Activated T-cell treated with anti-CD3 and anti-CD28 coated beads, Interleukin-2, amount 50 U/mL, for 72 hours (primary cell): ENCODE measurements around the gene GJC2. TPM values are rescaled to one million over a fixed set of nuclear protein-coding genes. Genes with fewer than 3 reads are reported as not detected.
A peak's percentile ranks its signal among the peaks of the same experiment; 100 is the strongest.

ENCODE experiments used
- ATAC-seq, 2 donors: fragments of 150-1000 bp; cut with Tn5 transposase; replicated peaks in 1 of 2; 2 replicates each; pipeline ENCODE4 v1.10.0; 2021; ENCODE audit warnings: moderate library complexity in 2 of 2, mild to moderate bottlenecking in 1 of 2
- DNase-seq, 2 donors: peaks; one replicate each; pipeline ENCODE4 v3.0.0; 2021 to 2022; ENCODE audit warnings: mixed read lengths in 1 of 2
- H3K27ac Mint-ChIP-seq: one replicate; pipeline ENCODE4 v1.8.0; 2022; ENCODE audit warnings: mild to moderate bottlenecking, moderate library complexity, mixed read lengths
- H3K27me3 Mint-ChIP-seq: one replicate; pipeline ENCODE4 v1.8.0; 2022; ENCODE audit warnings: low read depth, mixed read lengths
- H3K36me3 Mint-ChIP-seq, 2 donors: one replicate each; pipeline ENCODE4 v1.8.0; 2022; ENCODE audit warnings: mixed read lengths in 2 of 2, mild to moderate bottlenecking in 1 of 2; ENCODE audit not compliant: insufficient read depth in 2 of 2
- H3K4me1 Mint-ChIP-seq: one replicate; pipeline ENCODE4 v1.8.0; 2022; ENCODE audit warnings: low read depth, mixed read lengths
- H3K4me3 Mint-ChIP-seq, 2 donors: one replicate each; pipeline ENCODE4 v1.8.0; 2022; ENCODE audit warnings: mild to moderate bottlenecking in 2 of 2, mixed read lengths in 2 of 2, moderate library complexity in 2 of 2
- H3K9me3 Mint-ChIP-seq, 2 donors: one replicate each; pipeline ENCODE4 v1.8.0; 2022; ENCODE audit warnings: mixed read lengths in 2 of 2
- total RNA-seq, 2 donors: library from RNA; stranded (reverse); gene quantifications; one replicate each; pipeline ENCODE4 v1.2.3, GENCODE V29; 2022

The GJC2 gene
- total RNA-seq, 2 donors from 2014 or later = 0.77 to 0.93 TPM

GRCh38 chr1:228120857-228121489, 28.8 kb upstream of the GJC2 start:
- ATAC-seq (peak; percentile 51 to 56), DNase-seq (no peak)
- H3K9me3 Mint-ChIP-seq = peaks cover 3 to 4% of the 10 kb centered on the region in 2 donors
- H3K4me3 Mint-ChIP-seq = peak overlapping the region; percentile 51 to 63
- peaks cover 7% of the 10 kb centered on the region for H3K27me3 Mint-ChIP-seq
- H3K4me1 Mint-ChIP-seq = peaks cover 14% of the 10 kb centered on the region
- H3K27ac Mint-ChIP-seq = no peak overlapping the region
- peaks cover 0 to 5% of the 10 kb centered on the region in 2 donors for H3K36me3 Mint-ChIP-seq

GRCh38 chr1:228122921-228123441, 26.7 kb upstream of the GJC2 start:
- Mint-ChIP-seq H3K36me3 (peaks cover 0 to 2% of the 10 kb centered on the region in 2 donors), H3K4me1 (peaks cover 14% of the 10 kb centered on the region), H3K27me3 (peaks cover 13% of the 10 kb centered on the region), H3K27ac (no peak overlapping the region), H3K9me3 (peaks cover 2% of the 10 kb centered on the region in 2 donors), H3K4me3 (no peak overlapping the region)
- ATAC-seq (no peak), DNase-seq (no peak)

- ATAC-seq = no peak
- Mint-ChIP-seq H3K9me3 (no peaks in the 10 kb centered on the region), H3K4me1 (peaks cover 14% of the 10 kb centered on the region), H3K27me3 (peaks cover 13% of the 10 kb centered on the region), H3K36me3 (no peaks in the 10 kb centered on the region), H3K27ac (no peak overlapping the region), H3K4me3 (no peak overlapping the region)
- no peak for DNase-seq
Observed at GRCh38 chr1:228123505-228123904, 26.2 kb upstream of the GJC2 start.

GRCh38 chr1:228125185-228125584, 24.5 kb upstream of the GJC2 start:
- Mint-ChIP-seq H3K9me3 (no peaks in the 10 kb centered on the region), H3K36me3 (no peaks in the 10 kb centered on the region), H3K27me3 (peaks cover 13% of the 10 kb centered on the region), H3K4me1 (peaks cover 9% of the 10 kb centered on the region), H3K27ac (no peak overlapping the region), H3K4me3 (no peak overlapping the region)
- DNase-seq = no peak
- ATAC-seq = no peak

GRCh38 chr1:228131766-228132165, 18.0 kb upstream of the GJC2 start:
- ATAC-seq (no peak), DNase-seq (no peak)
- H3K36me3 Mint-ChIP-seq = no peaks in the 10 kb centered on the region
- H3K9me3 Mint-ChIP-seq = no peaks in the 10 kb centered on the region
- peaks cover 11% of the 10 kb centered on the region for H3K4me1 Mint-ChIP-seq
- peaks cover 18% of the 10 kb centered on the region for H3K27me3 Mint-ChIP-seq
- no peak overlapping the region for H3K4me3 Mint-ChIP-seq
- no peak overlapping the region for H3K27ac Mint-ChIP-seq

GRCh38 chr1:228134591-228134990, 15.1 kb upstream of the GJC2 start:
- no peak for DNase-seq
- peaks cover 18% of the 10 kb centered on the region for H3K27me3 Mint-ChIP-seq
- H3K4me1 Mint-ChIP-seq = peaks cover 11% of the 10 kb centered on the region
- no peak overlapping the region for H3K27ac Mint-ChIP-seq
- no peak for ATAC-seq
- H3K9me3 Mint-ChIP-seq = no peaks in the 10 kb centered on the region
- H3K36me3 Mint-ChIP-seq = no peaks in the 10 kb centered on the region
- no peak overlapping the region for H3K4me3 Mint-ChIP-seq

- Mint-ChIP-seq H3K27ac (no peak overlapping the region), H3K27me3 (peaks cover 18% of the 10 kb centered on the region), H3K36me3 (peaks cover 3% of the 10 kb centered on the region in 2 donors), H3K4me1 (peaks cover 10% of the 10 kb centered on the region), H3K9me3 (no peaks in the 10 kb centered on the region), H3K4me3 (no peak overlapping the region)
- ATAC-seq = no peak
- DNase-seq = no peak
Observed at GRCh38 chr1:228136901-228137300, 12.8 kb upstream of the GJC2 start.

GRCh38 chr1:228139406-228139930, 10.3 kb upstream of the GJC2 start:
- Mint-ChIP-seq H3K27ac (peak overlapping the region; percentile 84), H3K9me3 (no peaks in the 10 kb centered on the region), H3K36me3 (peaks cover 3% of the 10 kb centered on the region in 2 donors), H3K4me3 (peak overlapping the region; percentile 98 to 100), H3K4me1 (peaks cover 35% of the 10 kb centered on the region), H3K27me3 (peaks cover 18% of the 10 kb centered on the region)
- ATAC-seq = no peak
- no peak for DNase-seq

- peak; percentile 100 for DNase-seq
- ATAC-seq = peak; percentile 91 to 92
- Mint-ChIP-seq H3K4me1 (peaks cover 35% of the 10 kb centered on the region), H3K36me3 (peaks cover 3% of the 10 kb centered on the region in 2 donors), H3K4me3 (peak within 1 kb of the TSS; percentile 98 to 100), H3K9me3 (no peaks in the 10 kb centered on the region), H3K27ac (peak within 1 kb of the TSS; percentile 97), H3K27me3 (peaks cover 18% of the 10 kb centered on the region)
Observed at GRCh38 chr1:228139931-228140723, 9.6 kb upstream of the GJC2 start, which contains the start of gene GUK1. Gene GUK1, plus strand, starts transcription at chr1:228140279. Its CDS starts 24 bp downstream, at chr1:228140303.

- DNase-seq (no peak), ATAC-seq (no peak)
- H3K27me3 Mint-ChIP-seq = peaks cover 16% of the 10 kb centered on the region
- H3K4me3 Mint-ChIP-seq = peak overlapping the region; percentile 98 to 100
- no peaks in the 10 kb centered on the region for H3K9me3 Mint-ChIP-seq
- H3K27ac Mint-ChIP-seq = peak overlapping the region; percentile 97
- H3K4me1 Mint-ChIP-seq = peaks cover 35% of the 10 kb centered on the region
- peaks cover 3% of the 10 kb centered on the region in 2 donors for H3K36me3 Mint-ChIP-seq
Observed at GRCh38 chr1:228140724-228141225, 9.0 kb upstream of the GJC2 start.

GRCh38 chr1:228141226-228142044, 8.3 kb upstream of the GJC2 start:
- H3K9me3 Mint-ChIP-seq = no peaks in the 10 kb centered on the region
- peaks cover 35% of the 10 kb centered on the region for H3K4me1 Mint-ChIP-seq
- ATAC-seq = no peak
- DNase-seq = peak in 1 of 2 donors; percentile 23
- peaks cover 3% of the 10 kb centered on the region in 2 donors for H3K36me3 Mint-ChIP-seq
- H3K4me3 Mint-ChIP-seq = peak overlapping the region; percentile 98 to 100
- peaks cover 10% of the 10 kb centered on the region for H3K27me3 Mint-ChIP-seq
- H3K27ac Mint-ChIP-seq = peak overlapping the region; percentile 97

- H3K9me3 Mint-ChIP-seq = no peaks in the 10 kb centered on the region
- H3K4me1 Mint-ChIP-seq = peaks cover 35% of the 10 kb centered on the region
- no peak for DNase-seq
- H3K36me3 Mint-ChIP-seq = peaks cover 3% of the 10 kb centered on the region in 2 donors
- no peak for ATAC-seq
- peak overlapping the region; percentile 98 to 100 for H3K4me3 Mint-ChIP-seq
- peak overlapping the region; percentile 15 for H3K27ac Mint-ChIP-seq
- H3K27me3 Mint-ChIP-seq = peaks cover 3% of the 10 kb centered on the region
Observed at GRCh38 chr1:228142155-228142691, 7.5 kb upstream of the GJC2 start.
